OCI-LY3 (cell line): ENCODE results near the gene GPR89B.

ENCODE experiments used
- CTCF ChIP-seq: fragments of 200-600, 300-600 bp; sonication (generic); IDR thresholded peaks from 2 replicates; pipeline ENCODE4 v1.5.1; 2014; ENCODE audit warnings: antibody characterized with exemption, low read length, low read depth
- EZH2phosphoT487 ChIP-seq: fragments of 200-600 bp; shearing (Covaris generic); IDR thresholded peaks from 2 replicates; pipeline ENCODE4 v1.6.1; 2018; ENCODE audit warnings: antibody characterized with exemption, mixed run types, low read depth

GRCh38 chr1:147897789-147898188 lies 30.4 kb upstream of the GPR89B start:
- TF ChIP-seq CTCF: no peak
- TF ChIP-seq EZH2phosphoT487: no peak
